ENCODE data around the gene CHRNA7. TPM values are rescaled to one million over a fixed set of nuclear protein-coding genes. Genes with fewer than 3 reads are reported as not detected.

The CHRNA7 gene
- not detected for total RNA-seq

DNA sequence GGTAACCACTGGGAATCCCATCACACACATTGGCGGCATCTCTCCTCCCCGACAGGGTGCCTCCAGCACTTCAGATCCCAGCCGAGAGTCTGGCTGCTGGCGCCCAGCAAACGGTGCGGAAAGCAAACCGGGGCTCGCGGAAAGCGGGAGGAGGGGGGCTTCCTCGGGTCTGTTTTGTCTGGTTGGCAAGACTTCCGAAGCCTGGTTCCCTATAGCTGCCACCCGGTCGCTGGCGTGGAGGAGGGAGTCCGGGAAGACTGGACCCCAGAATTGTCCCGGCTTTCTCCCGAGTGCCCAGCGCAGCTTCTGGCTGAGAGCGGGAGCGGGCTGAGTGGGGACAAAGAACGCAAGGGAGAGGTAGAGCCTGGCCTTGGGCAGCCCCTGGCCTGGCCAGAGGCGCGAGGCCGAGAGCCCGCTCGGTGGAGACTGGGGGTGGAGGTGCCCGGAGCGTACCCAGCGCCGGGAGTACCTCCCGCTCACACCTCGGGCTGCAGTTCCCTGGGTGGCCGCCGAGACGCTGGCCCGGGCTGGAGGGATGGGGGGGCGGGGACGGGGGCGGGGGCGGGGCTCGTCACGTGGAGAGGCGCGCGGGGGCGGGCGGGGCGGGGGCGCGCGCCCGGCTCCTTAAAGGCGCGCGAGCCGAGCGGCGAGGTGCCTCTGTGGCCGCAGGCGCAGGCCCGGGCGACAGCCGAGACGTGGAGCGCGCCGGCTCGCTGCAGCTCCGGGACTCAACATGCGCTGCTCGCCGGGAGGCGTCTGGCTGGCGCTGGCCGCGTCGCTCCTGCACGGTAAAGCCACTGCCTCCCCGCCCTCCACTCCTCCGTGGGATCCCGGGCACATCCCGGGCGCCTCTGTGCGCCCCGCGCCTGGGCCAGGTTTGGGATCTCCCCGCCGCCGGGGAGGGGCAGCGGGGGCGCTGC lies at the start of gene CHRNA7:
TSS of gene CHRNA7 (plus strand) at position 654 of the 920 bp plus-strand sequence. CDS start at position 734, 80 bp downstream.
- ATAC-seq (peak; percentile 94), DNase-seq (ENCODE audit: low spot score) (peak; percentile 57)

DNA sequence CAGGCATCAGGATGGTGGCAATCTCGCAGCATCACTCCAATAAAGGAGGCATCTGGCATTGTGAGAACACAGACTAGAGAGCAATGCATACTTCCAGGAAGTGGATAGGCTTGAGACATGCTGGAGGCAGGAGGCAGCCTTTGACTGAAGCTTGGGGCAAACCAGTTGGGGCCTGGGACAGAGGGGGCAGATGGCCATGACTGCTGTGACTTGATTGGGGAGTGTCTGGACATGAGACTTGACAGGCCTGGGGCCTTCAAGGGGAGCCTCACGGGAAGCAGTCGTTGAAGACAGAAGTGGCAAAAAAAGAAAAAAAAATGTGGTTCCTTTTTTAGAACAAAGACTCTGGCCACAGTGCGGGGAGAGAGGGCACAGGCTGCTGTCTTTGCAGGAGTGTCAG lies 44.7 kb upstream of the CHRNA7 start:
- ATAC-seq (no peak), DNase-seq (ENCODE audit: low spot score) (no peak)

DNA sequence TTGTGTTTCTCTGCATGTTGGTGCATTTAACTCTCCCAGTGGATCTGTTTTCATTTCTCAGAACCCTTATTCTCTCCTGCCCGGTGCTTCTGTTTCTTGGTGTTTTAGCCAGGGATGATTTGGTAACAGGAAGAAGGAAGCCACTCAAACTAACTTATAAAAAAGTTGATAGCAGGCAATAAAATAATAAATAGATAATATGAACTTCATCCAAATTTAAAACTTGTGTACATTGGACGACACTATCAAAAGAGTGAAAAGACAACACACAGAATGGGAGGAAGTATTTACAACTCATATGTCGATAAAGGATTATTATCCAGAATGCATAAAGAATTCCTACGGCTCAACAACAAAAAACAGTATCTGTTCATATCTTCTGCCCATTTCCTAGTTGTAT lies 37.3 kb upstream of the CHRNA7 start:
- DNase-seq (ENCODE audit: low spot score) = no peak
- ATAC-seq = no peak

DNA sequence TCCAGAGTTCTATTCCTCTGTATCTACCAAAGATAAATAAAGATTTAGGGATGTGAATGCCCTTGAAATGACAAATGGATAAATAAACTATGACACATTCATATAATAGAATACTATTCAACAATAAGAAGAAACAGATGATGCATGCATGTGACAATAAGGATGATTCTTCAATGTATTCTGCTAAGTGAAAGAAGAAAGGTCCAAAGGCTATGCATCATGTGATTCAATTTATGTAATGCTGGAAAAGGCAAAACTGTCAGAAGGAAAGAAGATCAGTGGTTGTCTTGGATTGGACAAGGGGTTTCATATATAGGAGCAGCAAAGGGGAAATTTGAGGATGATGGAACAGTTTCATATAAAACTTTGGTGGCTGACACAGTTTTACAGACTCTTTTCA lies 32.6 kb upstream of the CHRNA7 start:
- no peak for DNase-seq (ENCODE audit: low spot score)

DNA sequence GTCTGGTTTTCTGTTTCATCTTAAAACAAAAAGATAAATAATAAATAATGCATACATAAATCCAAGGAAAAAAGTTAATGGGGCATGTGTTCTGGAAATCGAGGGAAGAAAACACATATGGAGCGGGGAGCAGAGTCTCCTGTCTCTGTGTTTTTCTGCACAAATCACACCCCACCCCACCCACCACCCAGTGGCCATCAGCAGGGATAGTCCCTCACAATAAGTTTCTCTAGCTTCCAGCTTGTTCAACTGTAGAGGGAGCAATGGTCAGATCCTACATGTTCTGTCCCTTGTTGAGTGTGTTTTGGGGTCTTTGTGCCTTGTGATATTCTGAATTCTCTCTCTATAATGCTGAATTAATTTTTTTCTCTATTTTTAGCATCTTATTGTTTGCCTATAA lies 26.8 kb upstream of the CHRNA7 start:
- ATAC-seq (no peak), DNase-seq (ENCODE audit: low spot score) (no peak)

More for the DNA sequence above, 32.6 kb upstream of the CHRNA7 start:
- no peak for ATAC-seq

DNA sequence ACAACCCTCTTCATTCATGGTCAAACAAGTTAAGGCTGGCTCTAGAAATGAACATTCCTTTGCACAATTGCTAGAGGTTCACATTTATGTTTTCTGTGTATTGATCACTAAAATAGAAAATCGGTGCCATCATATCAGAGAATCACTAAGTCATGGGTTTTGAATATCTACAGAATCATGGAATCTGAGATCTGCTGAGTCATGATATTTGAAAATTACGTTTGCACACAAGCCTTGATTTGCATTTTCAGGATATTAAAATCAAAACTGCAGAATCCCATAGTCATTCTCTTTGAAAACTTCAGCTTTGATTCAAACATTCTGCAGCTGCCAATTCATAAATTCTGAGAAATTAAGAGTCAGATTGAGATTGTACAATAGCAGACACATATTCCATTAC lies 26.1 kb upstream of the CHRNA7 start:
- ATAC-seq (no peak), DNase-seq (ENCODE audit: low spot score) (no peak)

DNA sequence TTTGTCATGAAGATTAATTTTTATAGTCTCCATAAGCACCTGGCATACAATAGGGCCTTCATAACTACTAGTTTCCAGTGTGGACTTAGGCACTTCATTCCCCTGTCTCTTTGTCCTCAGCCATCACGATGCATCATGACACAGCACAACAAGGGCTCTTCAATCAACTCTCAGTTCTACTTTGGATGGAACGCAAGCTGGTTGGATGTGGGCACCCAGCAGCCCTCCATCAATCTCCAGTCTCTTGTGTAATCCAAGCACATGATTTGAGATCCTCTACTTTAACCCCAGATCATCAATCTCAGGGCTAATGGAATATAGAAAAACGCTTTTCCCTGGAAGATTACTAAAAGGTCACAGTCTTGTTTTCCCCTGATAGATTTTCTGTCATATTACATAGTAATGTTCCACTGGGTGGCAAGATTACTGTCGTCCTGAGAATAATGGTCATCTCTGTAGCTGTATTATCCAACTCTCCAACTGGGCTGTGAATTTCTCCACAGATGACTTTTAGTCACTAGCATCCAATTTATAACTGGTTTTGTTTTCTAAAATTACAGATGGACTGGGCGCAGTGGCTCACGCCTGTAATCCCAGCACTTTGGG lies 22.9 kb upstream of the CHRNA7 start:
- ATAC-seq = no peak
- DNase-seq (ENCODE audit: low spot score) = no peak

DNA sequence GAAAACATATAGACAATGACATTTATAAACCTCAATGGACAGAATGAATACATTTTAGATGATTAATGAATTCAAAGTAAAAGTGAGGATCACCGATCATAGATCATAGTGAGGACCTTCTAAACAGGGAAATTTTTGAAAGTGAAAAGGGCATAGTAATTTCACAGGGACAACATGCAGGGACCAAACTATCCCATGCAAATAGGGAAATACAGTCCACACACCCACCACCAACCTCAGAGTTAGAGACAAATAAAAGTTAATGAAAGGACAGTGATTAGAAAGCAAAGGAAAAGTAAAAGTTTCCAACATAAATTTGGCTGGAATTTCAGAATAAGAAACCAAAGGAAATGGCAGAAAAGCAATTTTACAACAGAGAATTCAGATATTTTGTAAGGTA lies 15.4 kb upstream of the CHRNA7 start:
- ATAC-seq = no peak
- no peak for DNase-seq (ENCODE audit: low spot score)

DNA sequence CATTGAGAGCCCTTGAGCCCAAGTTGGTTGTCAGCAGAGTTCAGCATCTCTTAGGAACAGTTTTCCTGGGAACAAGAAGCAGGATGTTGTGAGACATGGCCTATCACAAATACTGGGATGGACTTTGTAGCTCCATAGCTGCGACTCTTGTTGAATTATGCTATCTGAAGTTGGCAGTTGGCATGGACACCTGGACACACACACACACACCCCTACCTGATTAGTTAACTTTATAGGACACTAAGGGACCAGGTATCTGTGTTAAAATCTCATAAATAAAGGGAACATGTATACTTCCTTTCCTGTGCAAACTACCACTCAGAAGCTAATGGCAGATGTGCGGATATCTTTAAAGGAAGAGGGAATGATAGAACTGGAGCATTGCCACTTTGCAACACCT lies 10.2 kb upstream of the CHRNA7 start:
- DNase-seq (ENCODE audit: low spot score) (no peak), ATAC-seq (no peak)

DNA sequence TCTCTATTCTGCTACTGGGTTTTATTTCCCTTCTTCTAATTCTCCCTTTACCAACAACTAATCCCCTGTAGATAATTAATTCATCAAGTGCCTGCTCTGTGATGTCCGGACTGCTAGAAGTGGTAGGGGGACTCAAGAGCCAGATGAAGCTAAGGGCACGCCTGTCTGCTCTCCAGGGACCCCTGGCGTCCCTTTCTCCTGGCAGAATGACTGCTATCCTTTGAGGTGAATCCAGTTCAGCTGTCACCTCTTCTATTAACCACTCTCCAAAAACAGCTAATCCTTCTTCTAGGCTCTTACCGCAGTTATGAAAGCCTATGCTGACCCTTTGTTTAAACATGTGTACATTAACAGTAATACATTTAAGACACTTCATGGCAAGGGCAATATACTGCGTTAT lies 1.4 kb upstream of the CHRNA7 start:
- ATAC-seq (no peak), DNase-seq (ENCODE audit: low spot score) (no peak)

DNA sequence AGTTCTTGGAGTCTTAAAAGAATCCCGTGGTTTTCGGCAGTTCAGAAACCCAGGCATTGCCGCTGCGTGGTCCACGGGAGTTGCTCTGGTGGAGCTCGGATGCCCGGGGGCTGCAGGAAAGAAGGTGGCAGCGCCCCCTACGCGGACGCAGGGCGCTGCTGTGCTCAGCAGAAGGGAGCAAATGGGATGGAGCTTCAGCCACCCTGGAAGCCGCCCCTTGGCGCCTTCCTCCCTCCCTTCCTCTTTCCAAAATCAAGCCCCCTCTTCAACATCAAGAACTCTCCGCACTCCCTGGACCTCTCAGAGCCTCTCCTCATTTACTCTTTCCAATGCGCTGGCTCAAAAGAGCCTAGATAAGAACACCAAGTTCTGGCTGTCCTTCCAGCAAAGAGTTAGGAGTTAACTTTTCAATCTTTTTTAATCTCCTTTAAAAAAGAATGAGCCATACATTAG lies 880 bp upstream of the CHRNA7 start:
- DNase-seq (ENCODE audit: low spot score) = no peak

DNA sequence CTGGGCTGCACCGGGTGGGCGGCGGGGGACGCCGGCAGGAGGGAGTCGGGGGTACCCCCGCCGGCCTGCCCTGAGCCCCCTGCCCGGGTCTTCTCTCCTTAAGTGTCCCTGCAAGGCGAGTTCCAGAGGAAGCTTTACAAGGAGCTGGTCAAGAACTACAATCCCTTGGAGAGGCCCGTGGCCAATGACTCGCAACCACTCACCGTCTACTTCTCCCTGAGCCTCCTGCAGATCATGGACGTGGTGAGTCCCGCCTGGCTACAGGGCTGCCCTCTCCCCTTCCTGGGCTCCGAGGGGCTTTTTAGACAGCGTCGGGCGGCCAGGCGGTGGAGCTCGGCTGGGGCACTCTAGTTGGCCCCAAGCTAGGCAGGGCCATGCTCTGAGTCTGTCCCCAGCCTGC lies 480 bp downstream of the CHRNA7 start:
- DNase-seq (ENCODE audit: low spot score) = no peak

More for the DNA sequence above, 880 bp upstream of the CHRNA7 start:
- no peak for ATAC-seq

DNA sequence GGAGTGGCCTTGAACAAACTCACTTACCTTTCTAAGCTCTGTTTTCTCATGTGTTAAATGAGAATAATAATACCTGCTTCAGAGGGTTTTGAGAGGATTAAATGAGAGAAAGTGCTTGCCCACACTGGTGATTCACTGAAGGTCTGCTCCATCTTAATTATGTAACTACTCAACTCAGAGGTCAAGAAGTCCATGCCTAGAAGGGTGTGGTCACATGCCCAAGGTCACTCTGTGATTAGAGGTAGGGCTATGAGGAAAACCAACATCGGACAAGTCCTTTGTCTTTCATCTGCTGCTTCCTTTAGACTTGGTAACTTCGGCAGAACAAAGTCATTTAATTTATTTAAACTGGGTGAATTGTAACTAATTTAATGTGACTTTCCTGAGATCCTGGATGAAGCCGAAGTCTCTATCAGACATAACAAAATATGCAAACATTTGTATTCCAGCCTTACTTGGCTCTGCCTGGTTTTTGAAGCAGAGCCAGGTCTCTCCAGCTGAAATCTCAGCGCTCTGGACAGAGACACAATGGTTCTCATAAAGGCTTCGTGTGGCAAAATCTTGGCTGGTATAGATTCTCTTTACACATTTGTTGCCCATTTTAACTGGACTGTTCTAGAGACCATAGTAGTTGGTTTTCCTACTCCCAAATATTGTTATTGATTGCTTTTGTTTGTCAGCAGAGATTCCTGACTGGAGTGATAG lies 3.0 kb downstream of the CHRNA7 start:
- no peak for DNase-seq (ENCODE audit: low spot score)
- ATAC-seq = no peak

More for the DNA sequence above, 480 bp downstream of the CHRNA7 start:
- peak; percentile 13 for ATAC-seq

DNA sequence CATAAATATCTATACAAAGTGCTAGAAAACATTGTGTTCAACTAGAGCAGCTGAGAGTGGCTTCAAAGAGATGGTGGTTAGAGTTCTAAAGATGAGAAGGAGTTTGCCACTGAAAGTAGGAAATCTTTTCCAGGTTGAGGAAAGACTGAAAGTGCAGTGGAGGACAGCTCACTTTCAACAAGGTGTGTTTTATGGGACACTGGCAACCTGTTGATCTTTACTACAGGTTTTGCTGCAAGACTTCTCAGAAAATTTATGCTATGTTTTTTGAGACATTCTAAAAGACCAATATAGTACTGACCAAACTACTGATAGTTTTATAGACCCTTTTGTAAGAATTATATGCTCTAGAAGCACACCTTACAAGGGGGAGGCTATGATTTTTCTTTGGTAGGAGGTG lies 3.8 kb downstream of the CHRNA7 start:
- ATAC-seq (no peak), DNase-seq (ENCODE audit: low spot score) (no peak)

DNA sequence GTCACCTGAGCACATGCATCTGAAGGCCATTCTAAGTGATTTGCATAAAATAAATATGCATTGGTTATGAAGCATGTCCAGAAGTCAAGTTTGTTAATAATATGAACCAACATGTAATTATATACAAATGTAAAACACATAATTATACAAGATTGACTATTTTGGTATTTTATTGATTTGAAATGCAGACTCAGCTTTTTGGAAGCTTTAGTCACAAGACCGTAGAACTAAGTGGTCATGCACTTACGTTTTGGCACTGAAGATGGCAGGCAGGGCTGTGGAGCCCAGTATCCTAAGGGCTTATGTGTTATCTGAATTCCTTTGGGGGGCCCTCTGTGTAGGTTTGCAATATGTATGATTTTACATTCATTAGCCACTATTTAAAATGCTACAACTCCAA lies 5.0 kb downstream of the CHRNA7 start:
- no peak for ATAC-seq
- no peak for DNase-seq (ENCODE audit: low spot score)

DNA sequence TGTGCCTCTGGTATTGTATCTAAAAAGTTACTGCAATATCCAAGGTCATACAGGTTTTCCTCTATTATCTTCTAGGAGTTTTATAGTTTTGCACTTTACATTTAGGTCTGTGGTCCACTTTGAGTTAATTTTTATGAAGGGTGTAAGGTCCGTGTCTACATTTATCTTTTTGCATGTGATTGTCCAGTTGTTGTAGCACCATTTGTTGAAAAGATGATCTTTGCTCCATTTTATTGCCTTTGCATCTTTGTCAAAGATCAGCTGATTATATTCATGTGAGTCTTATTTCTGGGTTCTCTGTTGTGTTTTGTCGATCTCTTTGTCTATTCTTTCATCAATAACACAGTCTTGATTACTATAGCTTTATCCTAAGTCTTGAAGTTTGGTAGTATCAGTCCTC lies 6.7 kb downstream of the CHRNA7 start:
- ATAC-seq (no peak), DNase-seq (ENCODE audit: low spot score) (no peak)

DNA sequence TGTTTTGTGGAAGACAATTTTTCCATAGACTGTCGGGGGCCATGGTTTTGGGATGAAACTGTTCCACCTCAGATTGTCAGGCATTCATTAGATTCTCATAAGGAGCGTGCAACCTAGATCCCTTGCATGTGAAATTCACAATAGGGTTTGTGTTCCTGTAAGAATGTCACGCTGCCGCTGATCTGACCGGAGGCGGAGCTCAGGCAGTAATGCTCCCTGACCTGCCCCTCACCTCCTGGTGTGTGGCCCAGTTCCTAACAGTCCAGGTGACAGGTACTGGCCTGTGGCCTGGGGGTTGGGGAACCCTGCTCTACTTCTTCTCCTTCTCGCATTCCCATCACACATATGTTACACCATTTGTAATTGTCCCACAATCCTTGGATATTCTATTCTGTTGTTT lies 11.0 kb downstream of the CHRNA7 start:
- no peak for DNase-seq (ENCODE audit: low spot score)
- ATAC-seq = no peak

DNA sequence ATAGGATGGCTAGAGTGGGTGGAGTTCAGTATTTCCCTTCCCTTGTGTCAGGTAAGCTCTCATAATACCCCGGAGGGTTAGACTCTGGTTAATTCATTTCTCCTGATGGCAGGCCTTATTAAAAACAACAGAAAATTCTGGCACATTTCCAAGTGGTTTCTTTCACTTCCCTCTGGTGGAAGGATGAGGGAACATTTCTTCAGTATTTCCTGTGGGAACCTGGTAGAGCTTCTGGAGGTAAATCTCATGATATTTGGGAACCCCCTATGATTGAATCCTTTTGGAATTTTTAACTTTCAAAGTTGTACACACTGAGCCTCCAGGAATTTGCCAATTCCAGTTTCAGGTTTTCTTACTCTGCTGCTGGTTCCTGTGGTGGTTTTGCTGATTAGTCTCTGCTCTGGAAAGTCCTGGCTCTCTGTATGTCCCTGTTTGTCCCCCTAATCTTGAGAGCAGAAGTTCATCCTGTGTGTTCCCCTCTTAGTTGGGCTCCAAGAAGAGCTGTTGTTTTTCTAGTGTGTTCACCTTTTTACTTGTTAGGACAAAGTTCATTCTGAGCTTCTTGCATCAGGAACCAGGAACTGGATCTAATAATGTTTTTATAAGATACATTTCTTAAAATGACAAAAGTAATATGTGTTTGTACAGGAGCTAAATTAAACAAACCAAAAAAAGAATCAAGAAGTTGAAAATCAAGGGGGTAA lies 12.1 kb downstream of the CHRNA7 start:
- DNase-seq (ENCODE audit: low spot score) (no peak), ATAC-seq (no peak)

DNA sequence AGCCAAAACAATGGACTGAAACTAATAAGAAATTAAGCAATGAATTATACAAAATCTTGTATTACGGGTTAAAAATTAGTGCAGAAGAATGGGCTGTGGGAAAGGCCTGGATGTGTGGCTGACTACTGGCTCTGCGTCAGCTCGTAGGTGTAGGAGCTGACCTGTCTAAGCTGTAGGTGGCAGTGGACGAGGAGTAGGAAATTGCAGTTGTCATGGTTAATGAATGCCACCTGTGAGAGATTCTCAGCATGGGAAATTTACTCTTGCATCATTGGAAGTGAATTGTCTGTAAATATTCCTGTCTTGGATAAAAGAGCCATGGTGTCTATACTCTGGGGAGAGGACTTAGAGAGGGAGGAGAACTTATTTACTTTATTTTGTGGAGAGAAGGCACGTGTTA lies 23.4 kb downstream of the CHRNA7 start:
- ATAC-seq (no peak), DNase-seq (ENCODE audit: low spot score) (no peak)

DNA sequence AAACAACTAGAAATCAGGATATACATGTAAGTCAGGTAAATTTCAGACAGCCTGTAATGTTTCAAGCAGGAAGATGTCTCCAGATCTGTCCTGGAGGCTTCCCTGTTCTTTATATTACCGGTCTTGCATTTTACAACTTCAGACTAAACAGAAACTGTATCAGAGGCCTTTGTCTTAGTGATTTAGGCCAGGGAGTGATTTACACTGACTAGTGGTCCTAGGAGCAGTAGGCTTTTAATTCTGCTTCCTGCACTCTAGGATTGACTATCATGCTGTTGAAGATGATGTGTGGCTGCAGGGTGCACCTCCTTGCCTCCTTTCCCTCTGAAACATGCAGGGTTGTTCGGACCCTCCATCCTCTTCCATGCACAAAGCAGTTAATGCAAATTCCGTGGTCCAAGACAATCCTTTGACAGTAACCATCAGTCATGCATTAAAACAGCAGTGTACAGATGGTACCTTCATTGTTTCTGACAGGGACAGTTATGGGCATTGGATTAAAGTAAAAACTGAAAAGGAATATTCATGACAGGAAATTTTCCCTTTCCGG lies 27.6 kb downstream of the CHRNA7 start:
- DNase-seq (ENCODE audit: low spot score) (no peak), ATAC-seq (no peak)

DNA sequence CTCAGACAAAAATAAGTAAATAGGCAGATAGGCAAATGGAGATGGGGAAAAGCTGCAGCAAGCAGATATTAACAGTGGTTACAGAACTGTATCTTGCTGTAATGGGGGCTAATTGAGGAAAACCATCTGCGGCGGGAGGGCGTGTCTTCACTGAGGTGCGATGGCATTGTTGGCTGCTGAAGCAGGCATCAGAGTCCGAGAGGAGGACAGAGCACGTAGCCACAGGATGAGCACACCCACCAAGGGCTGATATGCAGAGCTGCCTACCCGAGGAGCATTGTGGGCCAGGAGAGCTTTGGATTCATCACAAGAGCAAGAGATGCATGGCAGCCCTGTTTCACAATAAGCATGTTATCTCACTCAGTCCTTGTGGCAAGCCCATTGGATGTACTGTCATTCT lies 30.4 kb downstream of the CHRNA7 start:
- DNase-seq (ENCODE audit: low spot score) = no peak
- no peak for ATAC-seq

Measured in left lobe of liver (tissue), 2 donors.